ENCODE measurements around the gene HOXD3.

GRCh38 chr2:176122052-176122682, 34.9 kb upstream of the HOXD3 start:
- TF ChIP-seq POLR2AphosphoS5 (IDR thresholded peaks at IDR 0.05; ENCODE audit: low read depth, low read length) (no peak), ZNF274 (IDR thresholded peaks at IDR 0.05; ENCODE audit: borderline replicate concordance, extremely low read depth, low read length) (no peak), CEBPB (IDR thresholded peaks at IDR 0.05; ENCODE audit: low read depth, low read length) (no peak), EZH2 (IDR thresholded peaks at IDR 0.05; ENCODE audit: low read depth, low read length, severe bottlenecking) (peak; percentile 20), GTF2F1 (IDR thresholded peaks at IDR 0.05; ENCODE audit: borderline replicate concordance, low read depth, low read length) (no peak)
